ENCODE measurements around the gene SH2D4B. TPM values are rescaled to one million over a fixed set of nuclear protein-coding genes. Genes with fewer than 3 reads are reported as not detected.

Gene SH2D4B
- total RNA-seq, 2 experiments from 2014 or later: 0.16 to 0.31 TPM

GRCh38 chr10:80581469-80581835, 43.8 kb downstream of the SH2D4B start:
- ATAC-seq (ENCODE audit: poor library complexity) (no peak), DNase-seq (no peak)
- no peak overlapping the region for H3K4me3 ChIP-seq (ENCODE audit: low read length)
- H3K4me1 ChIP-seq (ENCODE audit: insufficient read depth, low read length): no peaks in the 10 kb centered on the region
- POLR2A ChIA-PET: no interaction called here
- Mint-ChIP-seq H3K36me3 (ENCODE audit: low read depth) (no peaks in the 10 kb centered on the region), H3K27ac (no peak overlapping the region), H3K27me3 (no peaks in the 10 kb centered on the region), H3K4me1 (ENCODE audit: low read depth) (no peaks in the 10 kb centered on the region), H3K9me3 (no peaks in the 10 kb centered on the region), H3K4me3 (no peak overlapping the region)
- TF ChIP-seq CTCF (IDR thresholded peaks at IDR 0.05): no peak
- intact Hi-C loops (cut with DNase I, micrococcal nuclease): loop anchor here in 1 of 2 experiments (5.0 to 10.0 kb wide), 2 partner anchors 137 to 199 kb away; no protein-coding TSS in a partner anchor
- CTCF ChIA-PET: interaction anchor here (1.4 kb wide), 1 partner anchor 15 kb away, joined by 3 read pairs; no protein-coding TSS in a partner anchor
- no peaks in the 10 kb centered on the region for H3K36me3 ChIP-seq (ENCODE audit: insufficient read depth, low read length)
- H3K27ac ChIP-seq (ENCODE audit: low read depth in 1 of 2, low read length in 2 of 2): no peak overlapping the region
- no peaks in the 10 kb centered on the region for H3K9me3 ChIP-seq (ENCODE audit: control insufficient read depth in 1 of 2, insufficient read depth in 1 of 2, low read length in 2 of 2)
- H3K27me3 ChIP-seq (ENCODE audit: control insufficient read depth in 1 of 2, insufficient read depth in 2 of 2, low read length in 2 of 2): no peaks in the 10 kb centered on the region

- CTCF ChIA-PET: no interaction called here
- ATAC-seq (ENCODE audit: poor library complexity) (no peak), DNase-seq (no peak)
- intact Hi-C loops (cut with DNase I, micrococcal nuclease): loop anchor here in 1 of 2 experiments (2.0 to 10.0 kb wide), 3 partner anchors 46 to 200 kb away; partner anchors contain the start of gene SH2D4B
- Mint-ChIP-seq H3K27me3 (no peaks in the 10 kb centered on the region), H3K36me3 (ENCODE audit: low read depth) (no peaks in the 10 kb centered on the region), H3K4me1 (ENCODE audit: low read depth) (no peaks in the 10 kb centered on the region), H3K27ac (no peak overlapping the region), H3K4me3 (no peak overlapping the region), H3K9me3 (no peaks in the 10 kb centered on the region)
- H3K27ac ChIP-seq (ENCODE audit: low read depth in 1 of 2, low read length in 2 of 2): no peak overlapping the region
- no peak for TF ChIP-seq CTCF (IDR thresholded peaks at IDR 0.05)
- H3K9me3 ChIP-seq (ENCODE audit: control insufficient read depth in 1 of 2, insufficient read depth in 1 of 2, low read length in 2 of 2): no peaks in the 10 kb centered on the region
- no peaks in the 10 kb centered on the region for H3K4me1 ChIP-seq (ENCODE audit: insufficient read depth, low read length)
- no peaks in the 10 kb centered on the region for H3K36me3 ChIP-seq (ENCODE audit: insufficient read depth, low read length)
- no peak overlapping the region for H3K4me3 ChIP-seq (ENCODE audit: low read length)
- POLR2A ChIA-PET: no interaction called here
- H3K27me3 ChIP-seq (ENCODE audit: control insufficient read depth in 1 of 2, insufficient read depth in 2 of 2, low read length in 2 of 2): no peaks in the 10 kb centered on the region
Measured at GRCh38 chr10:80582286-80582960, 44.7 kb downstream of the SH2D4B start.

- peak in 2 of 14 experiments; percentile 4 to 15 for DNase-seq
- CTCF ChIA-PET: interaction anchor here (1.0 to 1.4 kb wide), 2 partner anchors 13 to 201 kb away, joined by 3 to 4 read pairs; no protein-coding TSS in a partner anchor
Measured at GRCh38 chr10:80583685-80584084, 46.0 kb downstream of the SH2D4B start.

More at GRCh38 chr10:80583685-80584084, 46.0 kb downstream of the SH2D4B start:
- no peaks in the 10 kb centered on the region for H3K9me3 ChIP-seq (ENCODE audit: control insufficient read depth in 1 of 2, insufficient read depth in 1 of 2, low read length in 2 of 2)
- intact Hi-C loops (cut with DNase I, micrococcal nuclease): loop anchor here in 1 of 2 experiments (2.0 to 10.0 kb wide), 3 partner anchors 47 to 201 kb away; partner anchors contain the start of gene SH2D4B
- H3K27me3 ChIP-seq (ENCODE audit: control insufficient read depth in 1 of 2, insufficient read depth in 2 of 2, low read length in 2 of 2): no peaks in the 10 kb centered on the region
- Mint-ChIP-seq H3K27ac (no peak overlapping the region), H3K36me3 (ENCODE audit: low read depth) (no peaks in the 10 kb centered on the region), H3K27me3 (no peaks in the 10 kb centered on the region), H3K4me1 (ENCODE audit: low read depth) (no peaks in the 10 kb centered on the region), H3K9me3 (no peaks in the 10 kb centered on the region), H3K4me3 (no peak overlapping the region)
- H3K36me3 ChIP-seq (ENCODE audit: insufficient read depth, low read length): no peaks in the 10 kb centered on the region
- no peak overlapping the region for H3K27ac ChIP-seq (ENCODE audit: low read depth in 1 of 2, low read length in 2 of 2)
- H3K4me1 ChIP-seq (ENCODE audit: insufficient read depth, low read length): no peaks in the 10 kb centered on the region
- no peak for ATAC-seq (ENCODE audit: poor library complexity)
- no peak overlapping the region for H3K4me3 ChIP-seq (ENCODE audit: low read length)
- TF ChIP-seq CTCF (IDR thresholded peaks at IDR 0.05): peak; percentile 12
- POLR2A ChIA-PET: no interaction called here
